ENCODE measurements around the gene DESI1.

The DESI1 gene

GRCh38 chr22:41555325-41555982 is 65.4 kb downstream of the DESI1 start:
- DNase-seq, result no peak

DNA sequence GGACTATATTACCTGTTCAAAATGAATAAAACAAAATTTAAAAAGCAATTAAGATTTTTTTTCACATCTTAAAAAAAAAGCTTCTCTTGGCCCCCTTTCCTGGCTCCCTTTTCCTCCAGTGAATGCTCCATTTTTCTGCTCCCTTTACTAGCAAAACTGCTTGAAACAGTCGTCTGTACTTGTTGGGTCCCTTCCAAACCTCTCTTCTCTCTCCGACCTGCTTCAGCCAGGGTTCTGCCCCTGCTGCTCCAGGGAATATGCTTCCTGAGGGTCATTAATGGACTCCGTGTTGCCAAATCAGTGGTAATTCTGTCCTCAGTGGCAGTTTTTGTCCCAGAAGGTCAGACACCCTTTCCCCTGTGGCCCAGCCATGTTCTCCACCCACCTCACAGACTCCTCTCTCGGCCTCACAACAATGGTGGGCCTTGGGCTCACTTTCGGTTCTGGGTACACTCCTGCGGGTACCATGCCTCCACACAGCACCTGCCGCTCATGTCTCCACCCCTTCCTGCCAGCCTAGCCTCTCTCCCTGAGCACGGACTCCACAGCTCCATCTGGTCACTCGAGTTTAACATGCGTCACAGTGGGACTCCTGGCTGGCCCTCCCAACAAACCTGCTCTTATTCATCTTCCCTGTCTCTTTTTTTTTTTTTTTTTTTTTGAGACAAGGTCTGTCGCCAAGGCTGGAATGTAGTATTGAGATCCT is 68.8 kb downstream of the DESI1 start:
- DNase-seq, result no peak

DNA sequence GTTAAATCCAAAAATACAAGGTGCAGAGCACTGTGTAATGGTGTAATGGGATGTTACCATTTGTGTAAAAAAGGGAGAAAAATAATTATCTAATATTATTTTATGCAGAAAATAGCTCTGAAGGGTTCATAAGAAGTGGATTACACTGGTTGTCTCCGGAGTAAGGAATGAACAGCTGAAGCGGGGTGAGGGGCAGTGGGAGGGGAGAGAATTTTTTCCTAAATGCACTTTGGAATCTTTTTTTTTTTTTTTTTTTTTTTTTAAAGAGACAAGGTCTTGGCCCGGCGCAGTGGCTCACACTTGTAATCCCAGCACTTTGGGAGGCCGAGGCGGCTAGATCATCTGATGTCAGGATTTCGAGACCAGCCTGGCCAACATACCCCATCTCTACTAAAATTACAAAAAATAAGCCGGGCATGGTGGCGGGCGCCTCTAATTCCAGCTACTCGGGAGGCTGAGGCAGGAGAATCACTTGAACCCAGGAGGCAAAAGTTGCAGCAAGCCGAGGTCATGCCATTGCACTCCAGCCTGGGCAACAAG is 69.8 kb downstream of the DESI1 start:
- DNase-seq, result no peak

- DNase-seq, result no peak
Observed at GRCh38 chr22:41548830-41549211, 72.0 kb downstream of the DESI1 start.

Data from NCI-H226 (cell line).